ENCODE measurements around the gene DPP10.

DPP10 gene

GRCh38 chr2:115580784-115581183, 1138.3 kb downstream of the DPP10 start:
- intact Hi-C loops (cut with DNase I) = no loop called here
- DNase-seq = no peak

DNA sequence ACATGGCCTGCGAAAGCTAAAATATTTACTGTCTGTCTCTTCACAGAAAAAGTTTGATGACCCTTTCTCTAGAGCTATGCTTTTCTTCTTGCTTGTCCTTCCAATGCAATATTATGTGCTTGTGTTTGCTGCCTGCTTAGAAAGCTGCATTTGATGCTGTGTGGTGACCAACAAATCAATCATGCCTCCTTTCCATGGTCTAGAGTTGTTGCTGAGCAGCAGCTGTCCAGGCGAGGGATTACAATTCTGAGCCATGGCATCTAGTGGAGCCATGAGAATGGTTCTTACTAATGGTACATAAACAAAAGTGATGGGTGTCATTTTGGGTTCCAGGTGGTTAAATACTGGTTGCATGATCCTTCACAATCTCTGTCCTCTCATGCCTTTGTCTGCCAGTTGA, 1142.1 kb downstream of the DPP10 start:
- no peak for DNase-seq
- intact Hi-C loops (cut with DNase I) = no loop called here

- intact Hi-C loops (cut with DNase I) = no loop called here
- no peak for DNase-seq
Measured at GRCh38 chr2:115596659-115597375, 1154.4 kb downstream of the DPP10 start.

- intact Hi-C loops (cut with DNase I) = no loop called here
- no peak for DNase-seq
Measured at GRCh38 chr2:115603285-115603684, 1160.8 kb downstream of the DPP10 start.

- intact Hi-C loops (cut with DNase I) = no loop called here
- DNase-seq = no peak
Measured at GRCh38 chr2:115606350-115606749, 1163.9 kb downstream of the DPP10 start.

GRCh38 chr2:115609978-115610377, 1167.5 kb downstream of the DPP10 start:
- DNase-seq = no peak
- intact Hi-C loops (cut with DNase I) = no loop called here

- DNase-seq = no peak
- intact Hi-C loops (cut with DNase I) = no loop called here
Measured at GRCh38 chr2:115610888-115611287, 1168.4 kb downstream of the DPP10 start.

- intact Hi-C loops (cut with DNase I) = no loop called here
- no peak for DNase-seq
Measured at GRCh38 chr2:115624332-115624731, 1181.9 kb downstream of the DPP10 start.

GRCh38 chr2:115634578-115634977, 1192.1 kb downstream of the DPP10 start:
- peak in 1 of 10 donors; percentile 35 for DNase-seq
- intact Hi-C loops (cut with DNase I) = no loop called here

DNA sequence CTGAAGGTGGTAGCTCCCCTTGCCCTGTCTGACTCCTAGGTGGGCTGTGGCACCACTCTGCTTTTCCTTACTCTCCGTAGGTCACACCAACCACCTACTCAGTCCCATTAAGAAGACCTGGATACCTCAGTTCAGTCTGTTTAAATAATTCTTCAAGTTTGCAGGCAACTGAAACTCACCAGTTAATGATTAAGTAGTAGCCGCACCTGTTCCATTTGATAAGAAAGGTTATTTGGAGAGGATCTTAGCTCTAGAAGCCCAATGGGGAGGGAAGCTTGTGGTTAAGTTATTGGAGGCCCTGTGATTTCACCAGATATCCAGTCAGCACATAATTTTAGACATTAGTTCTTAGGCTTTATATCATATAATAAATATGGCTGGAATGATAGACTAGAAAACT, 1193.0 kb downstream of the DPP10 start:
- intact Hi-C loops (cut with DNase I) = no loop called here

GRCh38 chr2:115649731-115650130, 1207.3 kb downstream of the DPP10 start:
- DNase-seq = no peak
- intact Hi-C loops (cut with DNase I) = no loop called here

More for the DNA sequence above, 1193.0 kb downstream of the DPP10 start:
- DNase-seq = no peak

- DNase-seq = no peak
- intact Hi-C loops (cut with DNase I) = no loop called here
Measured at GRCh38 chr2:115650827-115651226, 1208.4 kb downstream of the DPP10 start.

DNA sequence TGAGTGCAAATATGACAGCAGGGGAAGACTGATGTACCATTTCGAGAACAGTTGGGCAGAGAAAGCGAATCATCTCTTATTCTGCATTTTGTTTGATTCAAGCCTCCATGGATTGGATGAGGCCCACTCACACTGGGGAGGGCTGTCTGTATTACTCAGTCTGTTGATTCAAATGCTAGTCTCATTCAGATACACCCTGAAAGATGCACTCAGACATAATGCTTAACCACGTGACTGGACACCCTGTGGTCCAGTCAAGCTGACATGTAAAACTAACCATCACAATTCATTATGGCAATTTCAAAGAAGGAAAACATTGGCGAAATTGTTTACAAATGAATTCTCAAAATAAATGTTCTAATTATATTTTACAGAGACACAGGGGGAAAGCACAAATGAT, 1210.2 kb downstream of the DPP10 start:
- no peak for DNase-seq
- intact Hi-C loops (cut with DNase I) = no loop called here

DNA sequence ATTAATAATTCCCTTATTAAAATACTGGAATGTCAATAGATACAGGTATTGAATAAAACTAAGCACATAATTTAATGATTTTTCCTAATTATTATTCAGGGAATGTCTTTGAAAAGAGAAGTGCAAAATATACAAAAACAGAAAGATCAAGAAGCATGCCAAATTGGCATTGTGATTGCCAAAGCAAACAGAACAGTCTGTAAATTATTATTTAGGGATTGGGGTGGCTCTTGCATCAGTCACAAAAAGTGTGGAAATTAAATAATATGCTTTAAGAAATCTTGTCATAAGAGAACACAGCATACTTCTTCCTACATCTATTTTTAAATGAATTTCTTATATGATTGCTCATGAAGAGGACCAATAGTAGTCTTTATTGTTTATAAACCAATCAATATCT, 1211.9 kb downstream of the DPP10 start:
- no peak for DNase-seq
- intact Hi-C loops (cut with DNase I) = no loop called here

GRCh38 chr2:115678129-115678528, 1235.7 kb downstream of the DPP10 start:
- intact Hi-C loops (cut with DNase I) = no loop called here

DNA sequence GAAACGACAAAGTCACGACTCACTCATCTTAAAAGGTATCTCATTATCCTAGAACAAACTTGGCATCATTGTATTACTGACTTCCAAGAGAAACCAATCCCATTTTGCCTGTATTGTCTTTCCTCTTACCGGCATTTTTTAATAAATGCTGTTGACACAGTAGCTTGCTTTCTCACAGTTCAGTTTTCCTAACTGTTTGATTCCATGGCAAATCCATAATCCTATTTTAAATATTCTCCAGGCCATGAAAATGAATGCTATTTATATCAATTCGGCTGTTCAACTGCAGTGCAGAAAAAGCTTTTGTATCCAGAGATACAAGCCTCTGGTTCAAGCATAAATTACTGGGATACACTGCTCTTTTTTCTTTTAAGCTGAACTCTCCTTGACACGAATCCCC, 1241.9 kb downstream of the DPP10 start:
- DNase-seq = no peak
- intact Hi-C loops (cut with DNase I) = no loop called here

More at GRCh38 chr2:115678129-115678528, 1235.7 kb downstream of the DPP10 start:
- peak in 2 of 10 donors; percentile 52 to 55 for DNase-seq

GRCh38 chr2:115691409-115691808, 1249.0 kb downstream of the DPP10 start:
- DNase-seq = no peak
- intact Hi-C loops (cut with DNase I) = no loop called here

GRCh38 chr2:115694651-115695050, 1252.2 kb downstream of the DPP10 start:
- intact Hi-C loops (cut with DNase I) = no loop called here
- no peak for DNase-seq

DNA sequence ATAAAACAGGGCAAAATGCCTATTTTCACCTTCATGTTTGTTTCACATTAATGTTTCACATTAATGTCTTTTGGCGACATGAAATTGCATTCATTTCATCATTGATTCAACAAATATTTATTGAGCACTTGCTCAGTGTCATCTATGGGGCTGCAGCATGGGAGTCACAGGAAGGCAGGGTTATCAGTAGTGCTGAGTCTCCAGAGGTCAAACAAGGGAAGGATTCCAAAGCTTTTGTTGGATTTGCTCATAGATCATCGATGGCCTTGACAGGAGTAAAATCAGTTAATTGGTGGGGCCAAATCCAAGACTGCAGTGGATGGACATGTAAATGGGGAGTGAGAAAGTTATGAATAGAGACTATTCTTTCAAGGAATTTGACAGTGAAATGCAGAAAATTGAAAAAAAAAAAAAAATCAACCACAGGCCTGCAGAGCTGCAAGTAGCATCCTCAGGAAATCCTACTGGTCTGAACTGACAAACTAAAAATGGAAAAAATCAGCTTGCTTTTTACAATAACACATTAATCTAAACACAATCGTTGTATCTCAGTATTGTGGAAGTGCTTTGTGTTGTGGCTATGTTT, 1290.8 kb downstream of the DPP10 start:
- intact Hi-C loops (cut with DNase I) = no loop called here
- no peak for DNase-seq

GRCh38 chr2:115738111-115738510, 1295.7 kb downstream of the DPP10 start:
- intact Hi-C loops (cut with DNase I) = no loop called here
- DNase-seq = no peak

DNA sequence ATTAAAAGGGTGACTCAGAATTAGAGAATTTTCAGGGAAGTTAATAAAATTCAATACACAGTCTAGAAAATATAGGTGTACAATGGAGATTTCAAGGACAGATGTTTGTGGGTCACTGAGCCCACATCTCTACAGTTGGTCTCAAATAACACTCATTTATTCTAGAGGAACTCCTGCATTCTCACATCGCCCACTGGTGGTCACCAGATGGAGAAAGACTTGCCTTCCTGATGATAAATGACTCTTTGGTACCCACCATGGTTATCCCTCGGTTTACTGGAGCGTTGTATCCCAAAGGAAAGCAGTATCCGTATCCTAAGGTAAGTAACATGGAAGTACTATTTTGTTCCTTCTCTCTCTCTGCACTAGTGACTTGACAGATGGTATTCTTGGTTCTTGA, 1297.1 kb downstream of the DPP10 start:
- no peak for DNase-seq
- intact Hi-C loops (cut with DNase I) = no loop called here

DNA sequence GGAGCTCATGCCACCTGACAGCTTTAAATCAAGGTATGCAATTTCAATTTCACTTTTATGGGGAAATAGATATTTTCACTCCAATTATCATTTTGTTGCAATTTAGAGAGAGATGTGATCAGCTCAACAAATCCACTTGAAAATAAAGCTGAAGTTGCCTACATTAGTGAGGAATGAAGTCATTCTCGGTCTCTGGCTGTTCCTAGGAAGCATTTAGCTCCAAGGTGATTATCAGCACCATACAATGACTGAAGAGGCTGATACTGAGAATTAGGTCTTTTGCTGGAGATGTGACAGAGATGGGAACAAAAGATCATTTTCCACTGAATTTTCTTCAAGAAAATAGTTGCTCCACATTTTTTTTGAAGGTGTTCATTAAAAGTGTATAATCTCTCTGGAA, 1303.7 kb downstream of the DPP10 start:
- intact Hi-C loops (cut with DNase I) = no loop called here
- no peak for DNase-seq
